Pancreas (tissue), 10 donors: ENCODE measurements around the gene VKORC1. TPM values are rescaled to one million over a fixed set of nuclear protein-coding genes. Genes with fewer than 3 reads are reported as not detected.

Experiments used
- ATAC-seq, 4 donors: fragments of 200-7000 bp; cut with Tn5 transposase; one replicate each; pipeline versions ENCODE4 v1.8.0 to v1.9.1; 2020; ENCODE audit warnings: mild to moderate bottlenecking in 4 of 4, moderate library complexity in 4 of 4
- DNase-seq, 6 donors: peaks; one replicate each; pipeline ENCODE4 v3.0.0-alpha.2; 2020
- FAIRE-seq: peaks from 2 replicates; lab custom pipeline; 2012; peaks lifted over from hg19 to GRCh38; lab: Jason Lieb, UNC
- H3K27ac ChIP-seq, 4 donors: fragments of 200-600 bp; sonication (generic); 1 replicate in 3 of 4; 2 replicates in 1 of 4; pipeline versions ENCODE4 v1.5.0 to v1.8.0; 2020
- H3K27me3 ChIP-seq, 4 donors: fragments of 200-600 bp; one replicate each; pipeline ENCODE4 v1.8.0; 2021
- H3K36me3 ChIP-seq, 3 donors: fragments of 200-600 bp; sonication (generic) in 1 of 3; one replicate each; pipeline versions ENCODE4 v1.5.0 to v1.8.0; 2020 to 2021
- H3K4me1 ChIP-seq, 3 donors: fragments of 200-600 bp; one replicate each; pipeline ENCODE4 v1.8.0; 2021
- H3K4me3 ChIP-seq, 4 donors: fragments of 200-600 bp; sonication (generic) in 2 of 4; one replicate each; pipeline versions ENCODE4 v1.5.0 to v1.8.0; 2020 to 2021
- H3K9me3 ChIP-seq, 4 donors: fragments of 200-600 bp; one replicate each; pipeline ENCODE4 v1.8.0; 2021
- CTCF ChIP-seq, 4 donors: fragments of 200-600 bp; sonication (generic) in 3 of 4; IDR thresholded peaks; one replicate each; pipeline versions ENCODE4 v1.5.0 to v1.8.0; 2021; ENCODE audit warnings: antibody characterized with exemption in 4 of 4
- WGBS, 2 donors: extraction: QIAGEN DNeasy Blood & Tissue Kit; methylation state at CpG; one replicate each; pipeline ENCODE4 v1.1.7; 2013; 5-methylcytosine and 5-hydroxymethylcytosine counted together
- intact Hi-C, 3 donors: fragments of 100-400 bp; cut with DNase I; formaldehyde crosslinking; loops; one replicate each; pipeline versions ENCODE4 v1.11.1 to v1.14.2; 2022
- polyA plus RNA-seq, 2 donors: library from polyadenylated mRNA; stranded (reverse); fragments of 200-250 nt; gene quantifications; one replicate each; pipeline ENCODE4 v1.2.3, GENCODE V29; 2013
- total RNA-seq, 6 donors: library from RNA; stranded (reverse); fragmentation: NEBNext Ultra II Directional in 4 of 6; extraction: Animal tissue kit (Norgen Biotek cat#: 25700) in 4 of 6; gene quantifications; one replicate each; pipeline versions ENCODE4 v1.2.1 to v1.2.4, GENCODE V29; 2021 to 2023
- donor health status: healthy with polysubstance abuse.
- donor health status: DM: no; HTN: no; CAD: no; lungs with moderate emphysema.
- donor health status: DM: no; HTN: no; CAD: no.
- donor health status: control.
- donor health status: control.
- donor health status: Bipolar disorder and iron deficiency.
- donor health status: DM: yes; HTN: yes; CAD: no.
- donor health status: DM: no; HTN: no; CAD: no.
- donor health status: DM: no; HTN: no; CAD: no.
- donor health status: DM: yes; HTN: yes; CAD: no.

VKORC1 gene
- total and polyA plus RNA-seq, 8 donors = 37.7 to 90.9 (median 50.2) TPM

DNA sequence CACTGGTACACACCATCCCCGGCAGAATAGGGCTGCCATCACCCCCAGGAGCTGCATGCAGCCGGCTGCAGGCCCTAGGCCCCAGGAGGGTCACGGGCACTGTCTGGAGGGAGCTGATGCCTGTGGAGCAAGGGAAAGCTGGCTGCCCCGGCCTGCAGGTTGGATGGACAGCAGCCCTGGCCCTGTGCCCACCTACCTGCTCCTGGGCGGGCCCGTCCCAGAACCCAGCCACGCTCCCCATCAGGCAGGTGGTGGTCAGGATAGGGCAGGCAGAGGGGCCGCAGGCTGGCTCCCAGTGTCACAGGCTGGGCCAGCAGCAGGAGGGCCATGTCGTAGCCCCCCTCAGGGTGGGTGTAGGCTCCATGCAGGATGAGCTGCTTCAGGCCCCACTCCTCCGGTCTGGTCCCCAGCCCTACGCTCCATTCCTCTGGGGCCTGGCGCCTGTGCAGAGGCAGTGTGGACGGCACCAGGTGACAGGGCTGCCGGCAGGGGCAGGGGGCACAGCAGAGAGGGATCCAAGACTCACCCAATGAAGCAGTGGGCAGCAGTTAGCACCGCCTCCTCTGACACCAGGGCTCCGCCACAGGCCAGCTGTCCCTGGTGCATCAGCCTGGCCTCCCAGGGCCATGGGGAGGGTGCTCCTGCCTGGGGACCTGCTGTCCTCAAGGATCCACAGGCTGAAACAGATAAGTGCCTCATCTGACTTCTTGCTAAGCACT is 9.9 kb downstream of the VKORC1 start:
- no peak overlapping the region for H3K4me3 ChIP-seq
- H3K36me3 ChIP-seq = peaks cover 0 to 12% (median 11%) of the 10 kb centered on the region in 3 donors
- no peaks in the 10 kb centered on the region for H3K9me3 ChIP-seq
- no peaks in the 10 kb centered on the region for H3K27me3 ChIP-seq
- no peaks in the 10 kb centered on the region for H3K4me1 ChIP-seq
- DNase-seq = peak in 2 of 6 donors; percentile 15 to 43
- intact Hi-C loops = loop anchor here in 1 of 3 donors (10.0 kb wide), 1 partner anchor 100 kb away; the partner anchor contains the start of gene HSD3B7
- TF ChIP-seq CTCF (IDR thresholded peaks at IDR 0.05) = no peak
- no peak for ATAC-seq
- no peak for FAIRE-seq
- H3K27ac ChIP-seq = no peak overlapping the region
- WGBS, 2 donors = 85 to 87% methylated on average over 12 to 16 of the region's 16 CpGs

DNA sequence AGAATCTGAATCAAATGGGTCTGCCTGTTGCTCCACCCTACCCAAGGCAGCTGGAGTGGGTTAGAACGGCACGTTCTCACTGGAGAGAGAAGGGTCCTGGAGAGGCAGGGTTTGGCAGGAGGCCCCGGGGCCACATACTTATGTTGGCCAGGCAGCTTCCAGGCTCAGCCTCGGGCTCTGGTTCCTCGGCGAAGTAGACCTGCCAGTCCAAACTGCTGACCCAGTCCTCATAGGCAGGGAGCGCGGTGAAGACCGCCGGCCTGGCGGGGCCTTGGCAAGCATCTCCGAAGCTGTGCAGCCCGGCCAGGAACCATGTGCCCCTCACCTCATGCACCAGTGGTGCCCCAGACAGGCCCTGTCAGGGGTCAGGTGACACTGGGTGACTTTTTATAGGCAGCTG is 10.6 kb downstream of the VKORC1 start:
- DNase-seq (peak in 1 of 6 donors; percentile 10), FAIRE-seq (no peak), ATAC-seq (no peak)
- Histone ChIP-seq H3K9me3 (no peaks in the 10 kb centered on the region), H3K4me1 (no peaks in the 10 kb centered on the region), H3K4me3 (no peak overlapping the region), H3K36me3 (peaks cover 0 to 20% (median 13%) of the 10 kb centered on the region in 3 donors), H3K27ac (no peak overlapping the region), H3K27me3 (no peaks in the 10 kb centered on the region)
- 89 to 91% methylated on average over 13 of the region's 13 CpGs for WGBS, 2 donors
- intact Hi-C loops = loop anchor here in 1 of 3 donors (10.0 kb wide), 1 partner anchor 99 kb away; the partner anchor contains the start of gene HSD3B7
- TF ChIP-seq CTCF (IDR thresholded peaks at IDR 0.05) = no peak

DNA sequence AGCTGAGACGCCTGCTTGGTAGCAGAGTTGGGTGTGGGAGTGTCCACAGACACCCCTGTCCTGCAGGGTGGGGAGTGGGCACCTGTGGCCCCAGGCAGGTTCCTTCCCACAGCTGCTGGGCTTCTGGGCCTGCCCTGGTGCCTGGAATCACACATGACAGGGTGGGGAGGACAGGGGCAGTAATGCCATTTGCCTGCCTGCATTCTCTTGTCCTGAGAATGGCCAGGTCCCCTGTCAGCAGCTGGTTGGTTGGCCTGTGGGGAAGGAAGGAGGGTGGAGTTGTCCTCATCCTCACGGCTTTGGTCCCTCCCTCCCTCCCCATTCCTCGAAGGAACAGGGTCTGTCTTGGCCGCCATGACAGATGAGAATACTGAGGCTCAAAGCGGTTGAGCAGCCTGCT is 11.0 kb downstream of the VKORC1 start:
- ATAC-seq (no peak), DNase-seq (no peak), FAIRE-seq (no peak)
- no peak overlapping the region for H3K4me3 ChIP-seq
- H3K4me1 ChIP-seq = no peaks in the 10 kb centered on the region
- H3K27me3 ChIP-seq = no peaks in the 10 kb centered on the region
- peaks cover 0 to 24% (median 13%) of the 10 kb centered on the region in 3 donors for H3K36me3 ChIP-seq
- TF ChIP-seq CTCF (IDR thresholded peaks at IDR 0.05) = no peak
- 73 to 77% methylated on average over 5 of the region's 5 CpGs for WGBS, 2 donors
- H3K9me3 ChIP-seq = no peaks in the 10 kb centered on the region
- no peak overlapping the region for H3K27ac ChIP-seq
- intact Hi-C loops = loop anchor here in 1 of 3 donors (10.0 kb wide), 1 partner anchor 99 kb away; the partner anchor contains the start of gene HSD3B7

DNA sequence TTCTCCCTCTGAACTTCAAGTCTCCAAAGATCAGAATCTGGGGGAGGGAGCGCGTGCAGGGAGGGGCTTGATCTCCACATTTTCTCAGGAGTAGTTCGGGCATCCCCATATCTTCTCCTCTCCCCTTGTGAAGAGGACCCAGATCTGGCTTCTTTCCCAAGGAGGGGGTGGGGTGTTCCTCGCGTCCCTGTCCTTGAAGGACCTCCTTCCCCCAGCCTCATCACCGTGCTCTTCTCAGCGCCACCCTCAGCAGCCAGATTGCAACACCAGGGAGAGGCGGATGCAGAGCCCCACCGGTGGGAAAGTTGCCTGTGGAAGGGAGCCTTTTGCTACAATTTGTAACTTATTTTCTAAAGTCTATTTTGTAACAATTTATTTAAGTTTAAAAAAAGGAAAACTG is 11.5 kb downstream of the VKORC1 start:
- no peak for TF ChIP-seq CTCF (IDR thresholded peaks at IDR 0.05)
- intact Hi-C loops = loop anchor here in 1 of 3 donors (10.0 kb wide), 1 partner anchor 98 kb away; the partner anchor contains the start of gene HSD3B7
- Histone ChIP-seq H3K27ac (no peak overlapping the region), H3K27me3 (no peaks in the 10 kb centered on the region), H3K9me3 (no peaks in the 10 kb centered on the region), H3K4me3 (no peak overlapping the region), H3K4me1 (no peaks in the 10 kb centered on the region), H3K36me3 (peaks cover 0 to 29% (median 14%) of the 10 kb centered on the region in 3 donors)
- FAIRE-seq (no peak), ATAC-seq (no peak), DNase-seq (no peak)
- WGBS, 2 donors = 71% methylated on average over 9 of the region's 9 CpGs
